Uterus (tissue), 4 donors: Measurements from ENCODE around the gene PGAP2. TPM values are rescaled to one million over a fixed set of nuclear protein-coding genes. Genes with fewer than 3 reads are reported as not detected.

Experiments
- DNase-seq, 2 donors: peaks; one replicate each; pipeline ENCODE4 v3.0.0-alpha.2; 2019 to 2020
- H3K27ac ChIP-seq, 2 donors: fragments of 200-600 bp; sonication (generic); 1 replicate in 1 of 2; 2 replicates in 1 of 2; pipeline ENCODE4 v1.5.1; 2016 to 2018
- H3K27me3 ChIP-seq, 2 donors: fragments of 200-600 bp; sonication (generic); one replicate each; pipeline ENCODE4 v1.5.1; 2018 to 2019; ENCODE audit warnings: control low read depth in 1 of 2
- H3K36me3 ChIP-seq, 2 donors: fragments of 200-600 bp; sonication (generic); one replicate each; pipeline ENCODE4 v1.5.1; 2019; ENCODE audit warnings: control low read depth in 1 of 2
- H3K4me1 ChIP-seq, 2 donors: fragments of 200-600 bp; sonication (generic); one replicate each; pipeline ENCODE4 v1.5.1; 2018 to 2019; ENCODE audit warnings: control low read depth in 1 of 2
- H3K4me3 ChIP-seq, 2 donors: fragments of 200-600 bp; sonication (generic); 1 replicate in 1 of 2; 2 replicates in 1 of 2; pipeline ENCODE4 v1.5.1; 2018 to 2019; ENCODE audit warnings: mild to moderate bottlenecking in 1 of 2
- H3K9me3 ChIP-seq, 2 donors: fragments of 200-600 bp; sonication (generic); one replicate each; pipeline ENCODE4 v1.5.1; 2019; ENCODE audit warnings: control low read depth in 1 of 2
- POLR2A ChIP-seq, 2 donors: fragments of 450-650 bp; IDR thresholded peaks; one replicate each; pipeline ENCODE4 v1.6.1; 2016; ENCODE audit warnings: antibody characterized with exemption in 2 of 2, mild to moderate bottlenecking in 1 of 2, moderate library complexity in 1 of 2
- intact Hi-C: fragments of 100-400 bp; cut with DNase I; formaldehyde crosslinking; loops from one replicate; pipeline ENCODE4 v1.15.1; 2023; ENCODE audit warnings: low total_unique reads
- small RNA-seq: library from RNA; depleted of rRNA; stranded (forward); fragments of <200 nt; gene quantifications from one replicate; pipeline ENCODE3, GENCODE V24; 2016
- total RNA-seq, 4 donors: library from RNA; depleted of rRNA in 3 of 4; stranded (reverse); fragments of >200 nt in 3 of 4; gene quantifications; one replicate each; pipeline versions ENCODE4 v1.1.0 to v1.2.4, GENCODE V29; 2014 to 2023
- TF ChIP-seq, protein P1 (sequence below), 4 experiments: fragments of 200-600 bp in 2 of 4; fragments of 450-650 bp in 2 of 4; sonication (generic) in 2 of 4; IDR thresholded peaks; one replicate each; pipeline ENCODE4 v1.5.1; 2016 to 2019; ENCODE audit warnings: antibody characterized with exemption in 4 of 4, mild to moderate bottlenecking in 2 of 4, moderate library complexity in 1 of 4
- donor health status: DM: yes; HTN: yes; CAD: no.

The PGAP2 gene
- total RNA-seq, 4 donors from 2014 or later = 12.2 to 16.5 (median 13.8) TPM; not detected in 1

DNA sequence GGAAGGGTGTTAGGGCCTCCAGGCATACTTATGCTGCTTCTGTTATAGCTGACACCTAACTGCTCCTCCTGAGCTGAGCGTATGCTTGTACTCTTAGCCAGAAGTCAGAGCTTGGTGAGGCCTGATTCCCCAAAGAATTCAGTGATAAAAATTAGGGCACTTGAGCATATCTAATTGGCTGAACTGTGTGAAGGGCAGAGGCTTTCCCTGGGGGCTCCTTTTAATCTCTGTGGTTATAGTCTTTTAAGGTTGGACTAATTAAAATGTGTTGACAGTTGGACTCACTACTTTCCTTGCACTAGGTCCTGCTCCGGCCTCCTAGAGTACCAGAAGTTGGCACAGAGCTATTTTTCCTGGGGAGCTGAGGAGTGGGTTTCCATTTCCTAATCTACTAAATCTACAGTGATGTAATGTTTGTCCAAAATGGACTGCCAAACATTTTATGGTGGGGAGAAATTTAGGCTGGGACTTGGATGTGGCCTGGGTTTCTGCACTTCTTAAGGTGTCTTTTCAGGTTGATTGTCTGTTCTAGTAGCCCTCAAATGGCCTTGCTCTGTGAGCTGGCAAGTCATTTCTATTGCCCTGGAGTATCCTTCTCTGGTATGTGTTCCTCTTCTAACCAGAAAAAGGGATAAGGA, 65.5 kb downstream of the PGAP2 start:
- no peak for TF ChIP-seq POLR2A (IDR thresholded peaks at IDR 0.05)
- TF ChIP-seq, protein P1, sequence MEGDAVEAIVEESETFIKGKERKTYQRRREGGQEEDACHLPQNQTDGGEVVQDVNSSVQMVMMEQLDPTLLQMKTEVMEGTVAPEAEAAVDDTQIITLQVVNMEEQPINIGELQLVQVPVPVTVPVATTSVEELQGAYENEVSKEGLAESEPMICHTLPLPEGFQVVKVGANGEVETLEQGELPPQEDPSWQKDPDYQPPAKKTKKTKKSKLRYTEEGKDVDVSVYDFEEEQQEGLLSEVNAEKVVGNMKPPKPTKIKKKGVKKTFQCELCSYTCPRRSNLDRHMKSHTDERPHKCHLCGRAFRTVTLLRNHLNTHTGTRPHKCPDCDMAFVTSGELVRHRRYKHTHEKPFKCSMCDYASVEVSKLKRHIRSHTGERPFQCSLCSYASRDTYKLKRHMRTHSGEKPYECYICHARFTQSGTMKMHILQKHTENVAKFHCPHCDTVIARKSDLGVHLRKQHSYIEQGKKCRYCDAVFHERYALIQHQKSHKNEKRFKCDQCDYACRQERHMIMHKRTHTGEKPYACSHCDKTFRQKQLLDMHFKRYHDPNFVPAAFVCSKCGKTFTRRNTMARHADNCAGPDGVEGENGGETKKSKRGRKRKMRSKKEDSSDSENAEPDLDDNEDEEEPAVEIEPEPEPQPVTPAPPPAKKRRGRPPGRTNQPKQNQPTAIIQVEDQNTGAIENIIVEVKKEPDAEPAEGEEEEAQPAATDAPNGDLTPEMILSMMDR (IDR thresholded peaks at IDR 0.05) = no peak
- no peak overlapping the region for H3K4me3 ChIP-seq
- no peaks in the 10 kb centered on the region for H3K9me3 ChIP-seq

More for the DNA sequence above, 65.5 kb downstream of the PGAP2 start:
- intact Hi-C loops = no loop called here
- Histone ChIP-seq H3K36me3 (no peaks in the 10 kb centered on the region), H3K27me3 (no peaks in the 10 kb centered on the region), H3K27ac (no peak overlapping the region), H3K4me1 (no peaks in the 10 kb centered on the region)
- DNase-seq = no peak

Small RNAs within 50 kb of the gene (small RNA-seq; reads per million reads assigned to genes)
- gene RNU7-50P = not detected

Other genes starting within 250 kb of the PGAP2 start
- gene ART5, start 166.6 kb upstream of the PGAP2 start, total RNA-seq = 1 to 10 TPM in 2 of 4 donors, under 1 TPM in 1, not detected in 1; 0.69 to 2.4 (median 1.7) TPM
- gene ART1, start 163.4 kb upstream of the PGAP2 start, total RNA-seq = not detected
- 1 to 10 TPM in 1 of 4 donors, under 1 TPM in 1, not detected in 2; 0.76 to 2.2 TPM for gene CHRNA10, start 137.2 kb upstream of the PGAP2 start, total RNA-seq
- gene NUP98, start 11.0 kb upstream of the PGAP2 start, total RNA-seq = 100 to 1,000 TPM in 3 of 4 donors, 10 to 100 TPM in 1; 55.1 to 189 (median 123) TPM
- 10 to 100 TPM; 10.5 to 46.9 (median 38.1) TPM for gene RHOG, start 32.4 kb downstream of the PGAP2 start, total RNA-seq
- gene STIM1, start 47.1 kb downstream of the PGAP2 start, total RNA-seq = 100 to 1,000 TPM in 1 of 4 donors, 10 to 100 TPM in 3; 37.6 to 114 (median 56.3) TPM